ENCODE results near the gene SLC35B2.

SLC35B2 gene

DNA sequence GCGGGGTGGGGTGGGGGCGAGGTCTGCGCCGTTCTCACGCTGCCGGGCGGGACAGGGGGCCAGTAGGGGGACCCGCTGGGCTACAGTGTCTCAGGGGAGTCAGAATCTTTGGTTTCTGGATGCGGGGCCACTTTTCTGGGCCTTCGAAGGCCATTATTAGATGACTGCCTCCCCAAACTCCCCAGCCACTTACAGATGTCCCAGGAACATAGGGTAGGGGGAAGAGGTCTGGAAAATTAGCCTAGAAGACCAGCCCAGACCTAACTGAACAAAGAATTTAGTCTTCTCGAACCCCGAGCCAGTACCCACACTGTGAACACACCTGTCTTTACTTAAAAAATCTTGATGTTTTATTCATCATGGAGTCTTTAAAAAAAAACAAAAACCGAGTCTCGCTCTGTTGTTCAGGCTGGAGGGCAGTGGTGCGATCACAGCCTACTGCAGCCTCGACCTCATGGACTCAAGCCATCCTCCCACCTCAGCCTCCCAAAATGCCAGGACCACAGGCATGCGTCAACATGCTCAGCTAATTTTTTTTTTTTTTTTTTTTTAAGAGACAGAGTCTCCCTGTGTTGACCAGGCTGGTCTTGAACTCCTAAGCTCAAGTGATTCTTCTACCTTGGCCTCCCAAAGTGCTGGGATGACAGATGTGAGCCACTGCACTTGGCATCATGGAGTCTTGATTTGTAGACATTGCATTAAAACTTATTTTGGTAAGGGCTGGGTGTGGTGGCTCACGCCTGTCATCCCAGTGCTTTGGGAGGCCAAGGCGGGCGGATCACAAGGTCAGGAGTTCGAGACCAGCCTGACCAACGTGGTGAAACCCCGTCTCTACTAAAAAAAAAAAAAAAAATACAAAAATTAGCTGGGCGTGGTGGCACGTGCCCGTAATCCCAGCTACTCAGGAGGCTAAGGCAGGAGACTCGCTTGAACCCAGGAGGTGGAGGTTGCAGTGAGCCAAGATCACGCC, 37.2 kb downstream of the SLC35B2 start:
- no peak for DNase-seq

DNA sequence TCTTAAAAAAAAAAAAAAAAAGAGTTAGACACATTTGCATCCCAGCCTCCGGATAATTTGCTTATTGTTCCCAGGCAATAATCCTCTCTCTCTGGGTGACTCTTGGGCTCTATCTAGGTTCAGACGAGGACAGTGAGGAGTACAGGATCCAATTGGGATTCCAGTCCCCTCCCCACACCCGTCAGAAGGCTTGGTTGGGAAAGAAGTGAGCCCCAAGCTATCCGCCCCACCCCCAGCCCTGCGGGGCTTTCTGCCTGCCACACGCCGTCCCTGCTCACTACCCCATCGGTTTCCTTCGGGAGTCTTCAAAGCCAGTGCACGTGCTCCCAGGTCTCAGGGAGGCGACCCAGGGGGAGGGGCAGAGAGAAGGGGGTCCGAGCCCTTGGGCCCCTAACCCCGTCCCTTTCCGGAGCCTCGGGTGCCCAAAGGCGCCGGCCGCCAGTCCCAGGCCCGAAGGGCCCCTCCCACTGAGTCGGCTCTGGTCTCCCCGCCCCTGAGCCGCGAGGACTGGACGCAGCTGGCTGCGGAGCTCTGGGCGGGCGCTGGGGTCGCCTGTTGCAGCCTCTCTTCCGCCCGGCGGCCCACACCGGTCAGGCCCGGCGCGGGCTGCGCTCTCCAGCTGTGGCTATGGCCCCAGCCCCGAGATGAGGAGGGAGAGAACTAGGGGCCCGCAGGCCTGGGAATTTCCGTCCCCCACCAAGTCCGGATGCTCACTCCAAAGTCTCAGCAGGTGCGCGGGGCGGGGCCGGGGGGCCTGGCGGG, 38.1 kb downstream of the SLC35B2 start:
- DNase-seq: no peak

GRCh38 chr6:44217332-44218143, 39.8 kb downstream of the SLC35B2 start:
- DNase-seq: no peak

- DNase-seq: no peak
Measured at GRCh38 chr6:44216677-44217331, 40.5 kb downstream of the SLC35B2 start, which contains the start of gene MYMX. MYMX (plus strand) TSS chr6:44216926; CDS start chr6:44217472, 546 bp downstream.

DNA sequence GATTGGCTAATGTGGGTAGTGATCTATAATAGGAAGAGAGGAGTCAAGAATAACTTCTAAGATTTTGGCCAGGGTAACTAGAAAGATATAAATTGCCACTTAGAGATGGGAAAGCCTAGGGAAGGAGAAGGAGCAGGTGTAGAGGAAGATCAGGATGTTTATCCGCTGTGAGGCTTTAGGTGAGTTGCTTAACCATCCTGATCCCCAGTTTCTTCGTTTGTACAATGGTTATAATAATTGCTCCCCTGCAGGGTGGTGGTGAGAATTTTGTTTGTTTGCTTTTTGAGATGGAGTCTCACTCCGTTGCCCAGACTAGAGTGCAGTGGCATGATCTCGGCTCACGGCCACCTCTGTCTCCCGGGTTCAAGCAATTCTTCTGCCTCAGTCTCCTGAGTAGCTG, 43.0 kb downstream of the SLC35B2 start:
- DNase-seq: no peak

- DNase-seq: no peak
Measured at GRCh38 chr6:44211284-44211683, 46.0 kb downstream of the SLC35B2 start.

GRCh38 chr6:44207966-44208365, 49.4 kb downstream of the SLC35B2 start:
- no peak for DNase-seq
